ENCODE results near the gene CRB2.

CRB2 gene

DNA sequence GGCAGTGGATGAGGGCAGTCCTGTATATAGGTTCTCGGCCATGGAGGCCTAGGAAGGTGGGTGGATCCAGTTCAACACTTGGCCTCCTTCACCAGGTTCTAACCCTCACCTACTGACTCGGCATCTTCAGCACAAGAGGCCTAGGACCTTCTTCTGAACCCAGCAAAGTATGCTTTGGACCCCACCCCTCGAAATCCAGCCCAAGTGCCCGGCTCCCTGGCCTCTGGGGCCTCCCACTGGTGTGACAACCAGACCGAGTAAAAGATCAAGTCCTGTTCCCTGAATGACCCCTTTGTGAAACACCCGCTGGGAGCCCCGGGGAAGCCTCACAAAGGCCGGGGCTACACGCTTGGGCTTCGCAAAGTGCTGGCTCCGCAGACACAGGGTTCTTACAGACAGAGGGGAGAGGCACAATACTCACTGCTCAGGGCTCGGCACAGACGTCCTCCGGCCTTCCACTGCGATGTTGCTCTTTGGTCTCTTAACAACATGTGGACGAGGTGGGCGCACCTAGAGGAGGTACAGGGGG is 47.0 kb downstream of the CRB2 start:
- DNase-seq (ENCODE audit: low spot score), result no peak

DNA sequence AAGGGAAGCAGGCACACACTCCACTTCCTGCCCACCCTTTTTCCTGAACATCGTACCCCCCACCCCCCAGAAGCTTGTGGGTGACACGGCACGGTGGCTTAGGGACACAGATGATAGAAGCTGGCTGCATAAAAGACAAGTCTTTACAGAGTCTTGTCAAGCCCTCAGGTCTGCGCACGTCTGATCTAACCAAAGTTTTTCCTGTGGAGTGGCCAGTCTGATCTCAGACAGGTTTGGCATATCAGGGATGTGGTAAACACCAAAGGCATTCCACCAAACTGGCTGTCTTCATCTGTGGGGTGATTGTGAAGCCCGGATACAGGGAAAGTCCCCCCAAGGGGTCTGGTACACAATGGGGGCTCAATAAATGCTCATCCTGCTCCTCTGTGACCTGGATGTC is 50.0 kb downstream of the CRB2 start:
- no peak for DNase-seq (ENCODE audit: low spot score)

DNA sequence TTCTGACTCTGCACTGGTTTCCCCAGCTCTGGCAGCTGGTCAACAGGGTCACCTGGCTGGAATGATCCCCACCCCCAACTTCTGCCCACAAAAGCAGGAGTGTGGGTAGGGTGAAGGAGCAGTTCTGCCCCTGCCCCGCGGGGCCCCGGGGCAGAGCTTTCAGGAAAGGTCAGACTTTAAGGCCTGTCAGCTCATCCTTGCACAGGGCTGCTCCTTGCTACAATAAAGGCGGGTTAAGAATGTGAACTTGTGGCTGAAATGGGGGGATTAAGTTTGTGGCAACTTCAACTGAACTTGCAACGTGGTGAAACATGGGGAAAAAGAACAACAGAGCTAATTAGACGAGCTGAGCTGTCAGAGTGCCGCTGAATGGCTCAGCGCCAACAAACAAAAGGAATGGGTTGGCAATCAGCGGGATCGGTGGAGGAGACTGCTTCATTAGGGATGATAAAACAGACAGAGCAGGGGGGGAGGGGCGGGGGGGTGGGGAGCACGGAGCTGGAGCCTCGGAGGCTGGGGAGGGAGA is 50.8 kb downstream of the CRB2 start:
- no peak for DNase-seq (ENCODE audit: low spot score)

DNA sequence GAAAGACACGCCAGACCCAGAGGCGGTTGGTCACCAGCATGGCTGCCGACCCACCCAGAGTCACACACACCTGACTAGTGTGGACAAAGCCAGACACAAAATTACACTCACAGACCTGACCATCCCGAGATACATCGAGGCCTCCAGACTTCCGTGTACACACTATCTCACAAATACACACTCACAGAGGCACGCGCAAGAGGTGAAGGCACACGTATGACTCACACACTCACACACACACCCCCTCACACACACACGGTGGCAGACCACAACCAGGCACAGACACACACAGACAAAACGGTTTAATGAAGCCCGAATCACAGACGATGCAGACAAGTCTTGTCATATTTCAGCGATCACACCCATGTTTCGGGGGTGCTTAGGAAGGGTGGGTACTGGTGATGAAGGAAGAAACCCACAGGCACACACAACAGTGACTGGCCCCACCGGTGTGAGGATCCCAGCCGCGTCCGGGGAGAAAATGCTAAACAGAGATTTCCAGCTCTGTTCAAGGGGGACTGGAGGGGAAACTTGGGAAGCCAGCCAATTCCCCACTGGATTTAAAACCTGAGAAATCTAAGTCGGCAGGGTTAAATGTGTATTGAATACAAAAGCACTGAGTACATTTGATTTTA is 51.3 kb downstream of the CRB2 start:
- no peak for DNase-seq (ENCODE audit: low spot score)

DNA sequence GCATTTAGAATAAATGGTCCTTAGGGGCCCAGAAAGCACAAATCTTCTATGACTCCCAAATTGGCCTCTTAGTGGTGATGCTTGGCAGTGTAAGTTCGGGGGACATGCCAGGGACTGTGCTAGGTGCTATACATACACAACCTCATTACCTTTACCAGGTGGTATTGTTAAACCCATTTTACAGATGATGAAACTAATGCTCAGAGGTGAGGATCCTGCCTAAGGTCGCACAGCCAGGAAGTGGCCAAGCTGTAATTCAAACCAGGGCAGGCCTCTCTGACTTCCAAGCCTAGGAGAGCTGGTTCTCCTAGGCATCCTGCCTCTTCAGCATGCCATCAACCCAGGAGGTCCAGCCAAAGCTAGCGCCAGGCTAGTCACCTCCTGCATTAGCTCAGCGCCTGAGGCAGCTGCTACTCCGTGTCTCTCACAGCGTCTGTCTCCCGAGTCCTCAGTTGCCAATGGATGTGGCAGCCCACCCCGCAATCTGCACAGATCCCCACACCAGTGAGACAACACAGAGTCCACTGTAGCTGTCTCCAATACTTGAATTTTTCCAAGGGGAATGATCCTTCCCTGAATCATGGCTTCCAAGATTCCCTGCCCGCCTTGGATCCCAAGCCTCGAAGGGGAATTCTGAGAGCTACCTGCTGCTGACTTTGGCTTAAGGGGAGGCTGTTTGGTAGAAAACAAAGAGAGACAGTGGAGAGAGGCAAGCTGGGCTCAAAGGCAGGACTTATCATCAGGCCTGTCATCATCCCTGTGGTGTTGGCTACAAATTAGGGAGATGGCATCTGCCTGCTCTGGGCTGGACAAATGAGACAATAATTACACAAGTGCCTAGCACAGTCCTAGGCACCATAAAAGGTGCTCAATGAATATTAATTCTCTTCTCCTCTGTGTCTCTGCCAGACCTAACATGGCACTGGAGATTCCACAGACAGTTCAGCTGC is 52.6 kb downstream of the CRB2 start:
- no peak for DNase-seq (ENCODE audit: low spot score)

DNA sequence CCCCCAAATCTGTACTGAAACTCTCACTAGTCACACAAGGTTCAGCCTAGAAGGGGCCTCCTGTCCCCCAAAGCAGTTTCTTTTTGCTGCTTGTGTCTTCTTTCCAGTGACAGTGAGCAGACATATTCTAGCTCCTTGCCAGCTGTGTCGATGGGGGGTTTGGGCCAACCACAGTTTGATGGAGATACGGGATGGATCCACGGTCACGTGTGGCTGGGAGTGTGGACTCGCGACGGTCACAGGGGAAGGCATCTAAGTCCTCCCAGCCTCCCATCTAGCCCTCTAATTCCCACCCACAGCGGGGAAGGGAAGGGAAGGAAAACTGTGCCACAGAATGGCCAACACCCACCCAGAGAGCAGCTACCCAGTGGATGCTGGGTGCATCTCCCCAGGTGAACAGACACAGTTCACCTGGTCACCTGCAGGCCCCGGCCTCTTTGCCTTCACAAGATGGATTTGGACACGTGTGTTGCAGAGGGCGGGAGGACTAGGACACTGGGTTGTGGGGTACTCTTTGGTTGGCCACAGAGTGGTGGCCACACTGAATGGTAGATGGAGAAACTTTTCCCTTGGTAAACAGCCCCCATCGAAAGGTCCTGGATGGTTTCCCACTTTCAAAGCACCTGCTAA is 54.4 kb downstream of the CRB2 start:
- no peak for DNase-seq (ENCODE audit: low spot score)

DNA sequence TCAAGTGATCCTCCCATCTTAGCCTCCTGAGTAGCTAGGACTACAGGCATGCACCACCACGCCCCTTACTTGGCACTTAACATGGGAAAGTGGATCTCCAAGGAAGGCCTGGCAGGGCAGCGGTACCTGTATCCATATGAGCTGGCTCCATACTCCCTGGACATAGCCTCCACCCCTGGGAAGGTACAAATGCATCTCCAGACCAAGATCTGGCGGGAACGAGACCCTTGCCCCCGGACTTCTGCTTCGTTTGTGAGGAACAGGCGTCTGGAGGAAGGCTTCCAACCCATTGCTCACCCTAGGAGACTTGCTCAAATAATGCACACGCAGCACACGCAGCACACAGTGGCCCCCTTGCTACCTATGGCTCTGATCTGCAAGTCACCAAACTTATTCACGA is 55.2 kb downstream of the CRB2 start:
- DNase-seq (ENCODE audit: low spot score), result no peak

DNA sequence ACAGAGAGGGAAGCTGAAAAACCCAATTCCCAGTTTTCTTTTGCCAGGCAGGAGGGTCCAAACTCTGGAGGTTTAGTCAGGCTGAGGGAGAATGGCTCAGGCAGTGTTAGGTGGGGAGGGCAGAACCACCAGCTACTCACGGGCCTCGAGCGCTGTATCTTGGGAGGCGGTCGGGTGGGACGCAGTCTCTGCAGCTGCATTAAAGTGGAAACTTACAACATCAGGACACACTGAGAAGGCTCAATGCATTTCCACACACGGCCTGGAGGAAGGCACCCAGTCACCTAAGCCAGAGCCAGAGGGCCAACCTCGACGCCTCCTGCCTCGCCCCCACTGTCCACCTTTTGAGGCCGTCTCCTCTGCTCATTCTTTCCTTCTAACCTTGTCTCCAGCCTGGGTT is 55.6 kb downstream of the CRB2 start:
- no peak for DNase-seq (ENCODE audit: low spot score)

DNA sequence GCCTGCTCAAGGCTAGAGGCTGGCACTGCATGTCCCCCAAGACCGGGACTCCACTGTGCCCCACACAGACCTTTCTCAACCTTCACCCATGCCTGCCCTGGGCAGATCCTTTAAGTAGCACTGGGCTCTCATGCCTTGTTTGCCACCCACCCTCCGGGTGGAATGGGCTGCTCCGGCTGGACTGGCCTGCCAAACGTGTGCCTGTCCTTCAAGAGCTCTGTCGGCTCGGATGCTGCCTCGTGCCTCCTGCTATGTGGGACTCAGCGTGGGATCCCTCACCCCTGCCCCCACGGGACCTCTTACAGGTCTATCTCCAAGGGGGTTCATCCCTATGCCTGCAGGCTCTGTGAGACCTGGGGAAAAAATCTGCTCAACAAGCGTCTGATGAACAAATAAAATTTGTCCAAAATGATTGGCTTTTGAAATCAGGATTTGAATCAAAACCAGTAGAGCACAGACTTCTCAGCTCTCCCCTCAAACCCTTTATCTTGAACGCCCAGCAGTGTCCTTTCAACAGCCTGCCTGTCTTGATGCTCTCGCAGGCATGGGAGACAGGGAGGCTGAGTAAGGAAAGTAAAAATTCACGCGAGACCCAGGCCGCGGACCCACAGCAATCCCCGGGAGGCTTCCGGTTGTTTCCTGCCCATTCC is 56.3 kb downstream of the CRB2 start:
- no peak for DNase-seq (ENCODE audit: low spot score)

DNA sequence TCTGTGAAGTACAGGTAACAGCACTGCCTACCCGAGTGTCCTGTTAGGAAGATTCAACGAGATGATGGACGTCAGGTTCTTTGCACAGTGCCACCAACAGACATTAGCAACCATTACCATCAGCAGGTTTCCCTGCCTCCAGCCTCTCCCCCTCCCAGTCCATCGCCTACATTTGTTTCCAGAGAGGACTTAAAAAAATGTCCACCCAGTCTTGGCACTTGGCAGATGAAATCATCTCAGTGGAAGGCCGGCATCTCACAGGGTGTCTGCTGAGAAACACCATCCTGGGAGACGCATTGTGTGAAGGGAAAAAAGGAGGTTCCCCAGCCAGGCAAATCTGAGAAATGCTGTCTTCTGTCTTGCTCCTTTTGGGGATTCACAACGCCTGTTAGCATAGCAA is 58.2 kb downstream of the CRB2 start:
- no peak for DNase-seq (ENCODE audit: low spot score)

DNA sequence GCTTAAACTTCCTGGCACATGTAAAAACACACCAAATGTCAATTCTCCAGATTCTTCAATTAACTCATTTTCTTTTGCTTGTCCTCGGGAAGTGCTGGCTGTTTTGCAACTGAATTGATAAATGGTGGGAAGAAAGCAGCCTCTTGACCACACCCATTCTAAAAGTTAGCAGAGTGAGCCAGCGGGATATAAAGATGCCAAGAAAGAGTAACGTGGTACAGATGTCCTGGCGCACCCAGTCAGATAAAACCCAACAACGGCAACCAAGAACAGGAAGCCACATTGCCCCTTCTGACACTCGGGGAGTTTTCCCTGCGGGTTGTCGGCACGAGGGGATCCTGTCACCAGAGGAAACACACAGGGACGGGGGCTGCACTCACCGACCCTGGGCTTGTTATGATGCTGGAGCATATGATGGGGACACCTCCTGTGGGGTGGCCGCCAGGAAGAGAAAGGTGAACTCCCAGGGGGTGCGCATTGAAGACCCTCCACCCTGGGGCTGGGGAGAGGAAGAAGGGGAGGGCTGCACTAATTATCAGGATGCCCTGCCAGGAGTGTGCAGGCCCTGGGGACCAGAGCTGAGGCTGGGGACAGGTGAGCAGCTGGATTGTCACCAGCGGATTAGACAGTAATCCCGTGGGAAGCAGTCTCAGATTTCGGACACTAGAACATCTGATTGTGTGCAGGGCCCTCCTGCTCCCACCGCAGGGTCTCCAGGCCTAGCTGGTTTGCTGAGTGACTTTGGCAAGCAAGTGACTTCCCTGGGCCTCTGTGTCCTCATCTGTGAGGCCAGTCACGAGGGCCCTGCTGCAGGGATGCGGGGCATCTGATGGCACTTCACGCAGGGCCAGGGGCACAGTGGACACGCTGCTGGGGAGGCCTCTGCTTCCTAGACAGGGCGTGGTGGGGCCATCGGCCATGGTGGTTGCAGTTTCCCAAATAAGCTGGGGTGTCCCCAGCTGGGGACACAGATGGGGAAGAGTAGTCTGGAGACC is 59.2 kb downstream of the CRB2 start:
- DNase-seq (ENCODE audit: low spot score), result no peak

DNA sequence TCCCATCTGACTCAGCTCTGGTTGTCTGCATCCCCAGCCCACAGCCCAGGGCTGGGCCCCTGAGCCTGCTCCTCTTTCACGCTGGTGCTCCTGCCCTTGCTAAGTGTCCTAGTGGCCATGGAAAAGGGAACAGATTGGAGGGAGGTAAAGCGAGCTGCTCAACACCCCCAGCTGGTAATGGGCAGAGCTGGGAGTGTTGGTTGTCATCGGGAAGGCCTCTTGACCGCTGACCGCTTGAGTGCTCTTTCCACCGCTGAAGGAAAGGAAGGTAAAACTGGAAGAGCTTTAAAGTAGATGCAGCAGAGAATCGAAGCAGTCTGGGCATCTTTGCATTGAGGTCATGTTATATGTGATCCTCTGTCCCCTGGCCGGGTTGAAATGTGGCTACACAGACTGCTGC is 60.2 kb downstream of the CRB2 start:
- no peak for DNase-seq (ENCODE audit: low spot score)

DNA sequence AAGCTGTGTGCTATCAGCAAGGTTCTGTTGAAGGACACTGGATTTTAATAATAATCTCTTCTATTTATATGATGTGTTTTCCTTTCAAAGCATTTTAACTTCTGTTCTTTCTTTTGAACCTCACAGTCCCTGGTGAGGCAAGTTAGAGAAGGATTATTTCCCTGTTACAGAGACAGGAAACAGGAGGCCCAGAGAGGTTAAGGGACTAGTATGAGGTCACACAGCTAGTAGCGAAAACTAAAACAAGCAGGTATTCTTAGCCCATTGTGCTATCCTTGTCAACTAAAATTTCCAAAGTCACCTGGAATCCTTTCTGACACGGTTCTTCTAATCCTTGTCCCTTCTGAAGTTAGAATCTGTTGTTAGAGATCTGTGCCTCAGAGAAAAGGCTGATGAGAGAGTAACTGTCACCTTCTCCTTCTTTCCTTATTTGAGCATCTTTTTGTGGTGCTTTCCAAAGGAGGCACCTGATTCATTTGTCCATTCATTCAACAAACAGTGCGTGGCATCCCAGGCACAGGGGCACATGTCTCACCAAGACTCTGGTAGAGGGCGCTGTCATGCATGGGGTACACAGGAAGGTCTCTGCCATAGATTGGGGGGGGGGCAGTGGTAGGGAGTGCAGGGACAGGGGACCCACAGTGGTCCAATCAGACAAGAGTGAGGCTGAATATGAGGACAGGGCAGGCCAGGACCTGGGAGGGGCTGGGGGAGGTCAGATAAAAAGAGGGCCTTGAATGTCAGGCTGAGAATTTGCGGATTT is 61.5 kb downstream of the CRB2 start:
- DNase-seq (ENCODE audit: low spot score), result no peak

DNA sequence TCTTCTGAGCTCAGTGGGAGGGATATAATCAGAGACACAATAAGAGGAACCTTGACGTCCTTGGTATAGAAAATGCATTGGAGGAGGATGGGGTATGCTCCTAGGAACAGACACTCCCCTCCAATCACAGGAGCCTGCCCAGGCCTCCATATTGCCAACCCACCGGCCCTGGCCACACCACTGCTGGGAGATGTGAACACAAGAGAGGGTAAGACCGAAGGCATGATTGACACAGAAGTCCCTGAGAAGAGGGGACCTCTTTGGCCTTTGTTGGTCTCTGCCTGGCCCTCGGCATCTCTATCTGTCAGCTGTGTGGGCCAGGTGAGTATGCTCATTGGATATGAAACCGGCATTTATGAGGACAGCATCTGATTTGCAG is 62.0 kb downstream of the CRB2 start:
- no peak for DNase-seq (ENCODE audit: low spot score)

DNA sequence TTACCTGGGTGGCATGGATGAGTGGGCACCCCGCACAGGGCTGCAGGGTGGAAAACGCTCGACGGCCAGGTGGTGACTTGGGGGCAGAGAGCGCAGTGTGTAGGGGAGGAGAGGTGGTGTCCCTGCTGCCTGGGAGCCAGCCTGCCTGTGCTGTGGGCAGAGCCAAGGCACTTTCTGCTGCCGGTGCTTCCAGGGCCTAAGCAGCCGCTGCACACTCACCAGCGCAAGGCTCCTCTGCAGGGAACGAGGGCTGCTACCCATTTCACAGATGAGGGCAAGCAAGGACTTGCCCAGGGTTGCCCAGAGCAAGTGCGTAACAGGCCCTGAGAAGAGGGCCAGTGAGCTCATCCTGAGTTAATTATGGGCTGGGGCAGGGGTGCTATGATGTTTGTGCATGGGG is 62.5 kb downstream of the CRB2 start:
- DNase-seq (ENCODE audit: low spot score), result no peak

DNA sequence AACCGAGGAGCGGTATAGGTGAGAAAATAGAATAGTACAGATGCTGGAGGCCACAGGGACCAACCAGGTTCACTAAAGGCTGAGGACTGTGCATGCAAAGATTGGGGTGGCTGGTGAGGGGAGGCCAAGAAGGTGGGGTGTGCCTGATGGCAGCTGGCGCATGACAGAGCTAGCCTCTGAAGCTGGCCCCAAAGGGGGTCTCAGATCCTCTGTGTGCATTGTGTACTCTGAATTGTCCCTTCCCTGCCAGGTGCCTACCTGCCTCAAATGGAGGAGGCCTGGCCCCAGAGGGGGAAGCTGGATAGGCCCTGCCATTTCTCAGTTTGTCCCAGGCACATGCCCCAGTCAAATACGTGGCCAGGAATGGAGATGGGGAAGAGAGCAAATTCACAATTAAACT is 63.1 kb downstream of the CRB2 start:
- DNase-seq (ENCODE audit: low spot score), result no peak

DNA sequence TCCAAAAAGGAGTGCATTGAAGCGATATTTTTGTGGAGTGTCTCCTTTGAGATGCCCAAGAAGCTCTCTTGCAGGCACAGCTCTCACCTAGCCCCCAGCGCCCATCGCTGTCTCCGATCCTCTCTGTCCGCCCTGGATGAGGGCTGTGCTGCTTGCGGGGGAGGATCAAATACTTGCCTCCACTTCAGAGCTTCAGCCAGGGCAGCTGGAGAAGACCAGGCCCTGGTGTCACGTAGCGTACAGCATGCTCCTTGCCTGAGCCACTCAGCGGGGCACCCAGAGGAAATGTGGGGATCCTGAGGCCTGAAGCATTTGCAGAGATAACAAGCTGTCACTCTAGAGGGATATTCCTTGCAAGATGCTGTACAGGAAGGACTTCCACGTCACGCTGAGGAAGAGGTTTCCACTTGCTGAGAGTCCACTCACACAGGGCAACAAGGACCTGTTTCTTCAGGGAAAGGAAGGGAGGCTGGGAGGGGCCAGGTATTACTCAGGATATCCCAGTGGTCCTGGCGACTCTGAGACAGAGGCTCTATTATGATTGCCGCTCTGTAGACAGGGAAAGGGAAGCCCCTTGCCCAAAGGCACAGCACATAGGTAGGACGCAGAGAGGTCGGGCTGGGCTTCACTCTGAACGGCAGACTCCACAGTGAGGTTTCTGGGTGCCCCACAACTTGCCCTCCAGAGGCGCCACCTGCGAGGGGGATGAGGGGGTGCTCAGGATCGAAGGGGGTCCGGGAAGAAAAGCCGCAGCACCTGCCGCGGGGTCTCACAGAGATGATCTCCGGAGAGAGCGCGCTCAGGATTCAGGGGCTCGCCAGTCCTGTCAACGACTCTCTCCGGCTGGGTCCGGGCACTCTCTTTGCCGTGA is 64.0 kb downstream of the CRB2 start:
- DNase-seq (ENCODE audit: low spot score), result no peak

DNA sequence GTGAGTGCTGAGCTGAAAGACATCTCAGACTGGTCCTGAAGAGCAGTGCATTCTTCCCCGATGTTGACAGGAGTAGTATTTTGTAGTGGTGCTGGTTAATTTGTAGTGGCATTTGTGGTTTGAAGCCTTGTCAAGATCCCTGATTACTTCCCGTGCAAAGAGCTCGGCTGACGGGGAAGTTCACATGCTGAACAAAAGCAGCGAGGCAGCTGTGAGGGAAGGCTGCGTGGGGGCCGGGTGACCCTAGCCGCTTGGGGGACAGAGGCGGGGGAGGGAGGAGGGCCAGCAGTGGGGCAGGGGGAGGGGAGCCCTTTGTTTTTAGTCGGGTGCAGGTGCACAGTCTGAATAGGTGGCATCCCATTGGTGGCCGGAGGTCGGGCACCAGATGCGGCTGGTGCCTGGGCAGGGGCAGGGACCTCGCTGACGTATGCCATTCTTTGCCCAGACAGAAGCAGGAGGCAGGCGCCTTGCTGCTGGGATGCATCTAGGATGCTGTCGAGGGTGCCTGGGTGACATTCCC is 64.7 kb downstream of the CRB2 start:
- DNase-seq (ENCODE audit: low spot score), result no peak

DNA sequence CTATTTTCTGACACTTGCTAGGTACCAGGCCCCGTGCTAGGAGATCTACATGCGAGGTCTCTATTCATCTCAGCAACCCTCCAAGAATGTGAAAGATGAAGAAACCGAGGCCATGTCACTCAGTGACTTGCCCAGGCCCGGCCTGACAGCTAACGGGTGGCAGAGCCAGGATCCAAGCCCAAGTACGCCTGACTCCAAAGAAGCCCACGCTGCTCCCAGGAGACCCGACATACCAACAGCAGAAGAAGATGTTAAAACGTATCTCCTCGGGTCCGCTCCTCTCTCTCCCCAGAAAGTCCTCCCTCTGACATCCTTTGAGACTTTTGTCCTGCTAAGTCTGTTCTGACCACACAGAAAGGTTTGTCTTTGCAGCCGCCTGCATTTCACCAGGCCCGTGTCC is 65.2 kb downstream of the CRB2 start:
- DNase-seq (ENCODE audit: low spot score), result no peak

Measured in Ammon's horn (tissue), 1 donor.